HepG2 (cell line): ENCODE results near the gene BCAS3. TPM values are rescaled to one million over a fixed set of nuclear protein-coding genes. Genes with fewer than 3 reads are reported as not detected.
A peak's percentile ranks its signal among the peaks of the same experiment; 100 is the strongest.

Experiments used
- FOSL2 ChIP-seq: sonication (generic); formaldehyde crosslinking; IDR thresholded peaks from 2 replicates; pipeline ENCODE4 v1.4.0; 2020; ENCODE audit warnings: missing genetic modification reagents
- HNRNPL ChIP-seq: fragments of 200-400 bp; formaldehyde crosslinking; IDR thresholded peaks from 2 replicates; pipeline ENCODE4 v1.6.1; 2017; ENCODE audit warnings: mild to moderate bottlenecking, low read depth, low read length
- MLLT10 ChIP-seq: sonication (generic); formaldehyde crosslinking; IDR thresholded peaks from 2 replicates; pipeline ENCODE4 v1.4.0; 2020; ENCODE audit warnings: missing genetic modification reagents
- ONECUT2 ChIP-seq: sonication (generic); formaldehyde crosslinking; IDR thresholded peaks from 2 replicates; pipeline ENCODE4 v1.4.0; 2020; ENCODE audit warnings: missing genetic modification reagents
- PAF1 ChIP-seq: IDR thresholded peaks from 2 replicates; pipeline ENCODE4 v1.6.1; 2016; ENCODE audit warnings: missing genetic modification reagents, missing compliant biosample characterization
- SIN3B ChIP-seq: fragments of 150-350 bp; IDR thresholded peaks from 2 replicates; pipeline ENCODE4 v1.6.1; 2014; ENCODE audit warnings: low read length
- SIX4 ChIP-seq: sonication (generic); formaldehyde crosslinking; IDR thresholded peaks from 2 replicates; pipeline ENCODE4 v1.4.0; 2020; ENCODE audit warnings: missing genetic modification reagents
- SRSF9 ChIP-seq: fragments of 200-400 bp; formaldehyde crosslinking; IDR thresholded peaks from 2 replicates; pipeline ENCODE4 v1.6.1; 2018; ENCODE audit warnings: borderline replicate concordance, mild to moderate bottlenecking, low read depth, low read length; ENCODE audit not compliant: insufficient read depth, poor library complexity, severe bottlenecking
- SYNCRIP ChIP-seq: fragments of 200-400 bp; formaldehyde crosslinking; IDR thresholded peaks from 2 replicates; pipeline ENCODE4 v1.6.1; 2018; ENCODE audit warnings: mild to moderate bottlenecking, low read depth, low read length; ENCODE audit not compliant: insufficient read depth
- TFAP4 ChIP-seq: sonication (generic); IDR thresholded peaks from 2 replicates; pipeline ENCODE4 v1.6.1; 2016; ENCODE audit warnings: low read depth, borderline replicate concordance
- TGIF2 ChIP-seq: IDR thresholded peaks from 2 replicates; pipeline ENCODE4 v1.6.1; 2016; ENCODE audit warnings: control low read depth, missing compliant biosample characterization
- ZBTB7A ChIP-seq: sonication (generic); formaldehyde crosslinking; IDR thresholded peaks from 2 replicates; pipeline ENCODE4 v1.8.0; 2022; ENCODE audit warnings: mild to moderate bottlenecking, missing genetic modification reagents
- ZFP36L1 ChIP-seq: sonication (generic); formaldehyde crosslinking; IDR thresholded peaks from 2 replicates; pipeline ENCODE4 v1.8.0; 2022; ENCODE audit warnings: mild to moderate bottlenecking, missing genetic modification reagents, moderate library complexity
- ZNF281 ChIP-seq: sonication (generic); formaldehyde crosslinking; IDR thresholded peaks from 2 replicates; pipeline ENCODE4 v1.4.0; 2020; ENCODE audit warnings: missing genetic modification reagents, borderline replicate concordance
- ZNF350 ChIP-seq: sonication (generic); formaldehyde crosslinking; IDR thresholded peaks from 2 replicates; pipeline ENCODE4 v1.4.0; 2020; ENCODE audit warnings: mild to moderate bottlenecking, low read depth, missing genetic modification reagents, borderline replicate concordance
- ZNF367 ChIP-seq: sonication (generic); formaldehyde crosslinking; IDR thresholded peaks from 2 replicates; pipeline ENCODE4 v1.4.0; 2020; ENCODE audit warnings: missing genetic modification reagents, borderline replicate concordance
- ZNF607 ChIP-seq: sonication (generic); formaldehyde crosslinking; IDR thresholded peaks from 2 replicates; pipeline ENCODE4 v1.5.1; 2020; ENCODE audit warnings: missing genetic modification reagents, mild to moderate bottlenecking, borderline replicate concordance
- ZUFSP ChIP-seq: sonication (generic); formaldehyde crosslinking; IDR thresholded peaks from 2 replicates; pipeline ENCODE4 v1.9.0; 2021; ENCODE audit warnings: missing genetic modification reagents, mild to moderate bottlenecking, borderline replicate concordance
- polyA plus RNA-seq, 8 experiments: library from polyadenylated mRNA; depleted of rRNA in 3 of 8; stranded (reverse) in 7 of 8; unstranded in 1 of 8; fragments of >200 nt; fragmentation: Illumina TruSeq in 4 of 8; extraction: Trizol in 4 of 8; gene quantifications; 2 replicates each; pipeline versions ENCODE4 v1.2.1 to v1.2.3, GENCODE V29; 2011 to 2016; ENCODE audit warnings: low read depth in 4 of 8, missing spikeins in 1 of 8, mixed read lengths in 1 of 8; ENCODE audit not compliant: insufficient read depth in 1 of 8
- total RNA-seq, 5 experiments: library from RNA; depleted of rRNA; stranded (reverse); fragments of >200 nt; fragmentation: Illumina TruSeq; extraction: Trizol; gene quantifications; 2 replicates each; pipeline ENCODE4 v1.2.3, GENCODE V29; 2016; ENCODE audit warnings: low read depth in 1 of 5
- TF ChIP-seq, protein P1 (sequence below): sonication (generic); formaldehyde crosslinking; IDR thresholded peaks from 2 replicates; pipeline ENCODE4 v1.5.0; 2020; ENCODE audit warnings: missing genetic modification reagents
- TF ChIP-seq, protein P2 (sequence below): fragments of 450-650 bp; IDR thresholded peaks from 2 replicates; pipeline ENCODE4 v1.6.1; 2017; ENCODE audit warnings: mild to moderate bottlenecking

The BCAS3 gene
- total and polyA plus RNA-seq, 2 of the 13 experiments (the other 11 are each of a cell fraction or from before 2014, with no cell fraction given), result 10.7 to 11.2 TPM

DNA sequence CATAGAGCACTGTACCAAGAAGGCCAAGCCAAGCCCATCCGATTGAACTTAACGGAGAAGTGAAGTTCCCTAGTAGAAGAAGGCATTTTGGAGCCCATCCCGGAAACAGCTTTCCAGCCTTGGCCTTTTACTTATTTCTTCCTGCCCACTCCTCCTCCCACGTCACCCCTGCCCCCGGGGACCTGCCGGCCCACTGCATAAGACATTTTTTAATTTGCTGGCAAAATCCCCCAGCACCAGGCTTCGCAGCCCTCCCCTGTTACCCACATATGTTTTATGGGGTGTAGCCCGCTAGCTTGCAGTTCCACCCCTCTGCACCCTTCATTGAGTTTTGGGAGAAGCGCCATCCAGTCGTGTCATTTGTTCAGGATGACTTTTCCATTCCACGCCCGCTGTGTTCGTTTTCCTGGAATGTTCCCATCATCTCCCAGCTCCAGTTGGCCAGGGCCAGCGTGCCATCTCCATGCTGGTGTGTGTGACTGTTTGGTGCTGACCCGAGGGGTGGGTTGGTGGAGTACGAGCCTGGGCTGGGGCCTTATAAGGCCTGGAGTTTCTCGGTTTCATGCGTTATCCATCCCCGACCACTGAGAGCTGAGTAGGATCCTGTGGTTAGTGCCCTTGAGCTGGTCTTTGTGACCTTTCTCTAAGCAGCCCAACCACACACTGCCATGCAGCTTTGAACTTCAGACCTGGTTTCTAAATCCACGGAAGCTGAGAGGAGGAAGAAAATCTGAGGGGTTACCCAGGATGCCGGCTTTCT, 702.0 kb downstream of the BCAS3 start (continued):
- no peak for TF ChIP-seq ZNF281 (CRISPR knock-in tag)
- no peak for TF ChIP-seq SIX4
- TF ChIP-seq FOSL2, result no peak
- TF ChIP-seq ZNF350 (CRISPR knock-in tag), result no peak; the same call in 1 of the 2 replicates
- TF ChIP-seq ZNF367 (CRISPR knock-in tag), result no peak
- no peak for TF ChIP-seq ZBTB7A (CRISPR knock-in tag)
- no peak for TF ChIP-seq TFAP4
- no peak for TF ChIP-seq ONECUT2
- no peak for TF ChIP-seq MLLT10 (CRISPR knock-in tag)
- no peak for TF ChIP-seq HNRNPL
- TF ChIP-seq SIN3B, result no peak
- TF ChIP-seq TGIF2, result no peak
- no peak for TF ChIP-seq ZFP36L1 (CRISPR knock-in tag)
- no peak for TF ChIP-seq ZUFSP (CRISPR knock-in tag)
- no peak for TF ChIP-seq SRSF9
- TF ChIP-seq SYNCRIP, result no peak
- TF ChIP-seq, protein P1, sequence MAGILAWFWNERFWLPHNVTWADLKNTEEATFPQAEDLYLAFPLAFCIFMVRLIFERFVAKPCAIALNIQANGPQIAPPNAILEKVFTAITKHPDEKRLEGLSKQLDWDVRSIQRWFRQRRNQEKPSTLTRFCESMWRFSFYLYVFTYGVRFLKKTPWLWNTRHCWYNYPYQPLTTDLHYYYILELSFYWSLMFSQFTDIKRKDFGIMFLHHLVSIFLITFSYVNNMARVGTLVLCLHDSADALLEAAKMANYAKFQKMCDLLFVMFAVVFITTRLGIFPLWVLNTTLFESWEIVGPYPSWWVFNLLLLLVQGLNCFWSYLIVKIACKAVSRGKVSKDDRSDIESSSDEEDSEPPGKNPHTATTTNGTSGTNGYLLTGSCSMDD, result 0 out of 2 replicates have a peak, but pooled peaks have one; percentile 21
- TF ChIP-seq, protein P2, sequence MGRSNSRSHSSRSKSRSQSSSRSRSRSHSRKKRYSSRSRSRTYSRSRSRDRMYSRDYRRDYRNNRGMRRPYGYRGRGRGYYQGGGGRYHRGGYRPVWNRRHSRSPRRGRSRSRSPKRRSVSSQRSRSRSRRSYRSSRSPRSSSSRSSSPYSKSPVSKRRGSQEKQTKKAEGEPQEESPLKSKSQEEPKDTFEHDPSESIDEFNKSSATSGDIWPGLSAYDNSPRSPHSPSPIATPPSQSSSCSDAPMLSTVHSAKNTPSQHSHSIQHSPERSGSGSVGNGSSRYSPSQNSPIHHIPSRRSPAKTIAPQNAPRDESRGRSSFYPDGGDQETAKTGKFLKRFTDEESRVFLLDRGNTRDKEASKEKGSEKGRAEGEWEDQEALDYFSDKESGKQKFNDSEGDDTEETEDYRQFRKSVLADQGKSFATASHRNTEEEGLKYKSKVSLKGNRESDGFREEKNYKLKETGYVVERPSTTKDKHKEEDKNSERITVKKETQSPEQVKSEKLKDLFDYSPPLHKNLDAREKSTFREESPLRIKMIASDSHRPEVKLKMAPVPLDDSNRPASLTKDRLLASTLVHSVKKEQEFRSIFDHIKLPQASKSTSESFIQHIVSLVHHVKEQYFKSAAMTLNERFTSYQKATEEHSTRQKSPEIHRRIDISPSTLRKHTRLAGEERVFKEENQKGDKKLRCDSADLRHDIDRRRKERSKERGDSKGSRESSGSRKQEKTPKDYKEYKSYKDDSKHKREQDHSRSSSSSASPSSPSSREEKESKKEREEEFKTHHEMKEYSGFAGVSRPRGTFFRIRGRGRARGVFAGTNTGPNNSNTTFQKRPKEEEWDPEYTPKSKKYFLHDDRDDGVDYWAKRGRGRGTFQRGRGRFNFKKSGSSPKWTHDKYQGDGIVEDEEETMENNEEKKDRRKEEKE, result no peak
- no peak for TF ChIP-seq PAF1
- TF ChIP-seq ZNF607, result no peak
